BJ (cell line): ENCODE measurements around the gene DGKE. TPM values are rescaled to one million over a fixed set of nuclear protein-coding genes. Genes with fewer than 3 reads are reported as not detected.

ENCODE experiments used
- CTCF ChIA-PET: fragments of 350-600 bp; formaldehyde crosslinking; extraction: SDS; loops from one replicate; lab custom pipeline; 2021; ENCODE audit warnings: antibody characterized with exemption, inconsistent platforms; lab: Yijun Ruan, JAX
- POLR2A ChIA-PET: fragments of 300-600 bp; sonication (Branson Sonifier 250); formaldehyde crosslinking; extraction: SDS; loops from one replicate; lab custom pipeline; 2021; ENCODE audit warnings: antibody characterized with exemption; lab: Charles Lee
- DNase-seq: peaks from one replicate; pipeline ENCODE4 v3.0.0-alpha.2; 2011; ENCODE audit warnings: low read depth
- H3K27me3 ChIP-seq: 2 replicates; pipeline ENCODE4 v1.6.0; 2011; ENCODE audit warnings: low read length; ENCODE audit not compliant: control insufficient read depth, insufficient read depth
- H3K36me3 ChIP-seq: 2 replicates; pipeline ENCODE4 v1.5.1; 2011; ENCODE audit warnings: low read length; ENCODE audit not compliant: control insufficient read depth, insufficient read depth
- H3K4me3 ChIP-seq: 2 replicates; pipeline ENCODE4 v1.5.1; 2011; ENCODE audit warnings: low read depth, mild to moderate bottlenecking, control low read depth, low read length
- CTCF ChIP-seq: IDR thresholded peaks from 2 replicates; pipeline ENCODE4 v1.5.1; 2011; ENCODE audit warnings: low read depth, mild to moderate bottlenecking, control low read depth, inconsistent platforms, low read length, moderate library complexity; ENCODE audit not compliant: insufficient read depth
- polyA plus RNA-seq: library from polyadenylated mRNA; depleted of rRNA; stranded (reverse); fragments of >200 nt; gene quantifications from 2 replicates; pipeline ENCODE4 v1.2.3, GENCODE V29; 2011

DGKE gene
- polyA plus RNA-seq, 1 experiment = 1.9 TPM

GRCh38 chr17:56849131-56849530 is 15.2 kb downstream of the DGKE start:
- Histone ChIP-seq H3K36me3 (peaks cover 5% of the 10 kb centered on the region; the same call in 1 of the 2 replicates), H3K4me3 (no peak overlapping the region), H3K27me3 (no peaks in the 10 kb centered on the region)
- DNase-seq = no peak
- no peak for TF ChIP-seq CTCF
- POLR2A ChIA-PET = no interaction called here
- CTCF ChIA-PET = no interaction called here

- Histone ChIP-seq H3K36me3 (peaks cover 5% of the 10 kb centered on the region; the same call in 1 of the 2 replicates), H3K4me3 (no peak overlapping the region), H3K27me3 (no peaks in the 10 kb centered on the region)
- CTCF ChIA-PET = interaction anchor here (0.6 to 2.3 kb wide), 3 partner anchors 8 to 159 kb away, joined by 3 to 7 read pairs (median 5); no protein-coding TSS in a partner anchor
- POLR2A ChIA-PET = no interaction called here
- DNase-seq = no peak
- no peak for TF ChIP-seq CTCF
Measured at GRCh38 chr17:56850591-56850990, 16.6 kb downstream of the DGKE start.

- ChIA-PET POLR2A (no interaction called here), CTCF (interaction anchor here (0.6 to 2.3 kb wide), 5 partner anchors 9 to 259 kb away, joined by 3 to 7 read pairs (median 4); no protein-coding TSS in a partner anchor)
Measured at GRCh38 chr17:56851008-56851407, 17.1 kb downstream of the DGKE start.

GRCh38 chr17:56861899-56862298 is 27.9 kb downstream of the DGKE start:
- no peak for DNase-seq
- Histone ChIP-seq H3K36me3 (no peaks in the 10 kb centered on the region), H3K4me3 (no peak overlapping the region), H3K27me3 (no peaks in the 10 kb centered on the region)
- TF ChIP-seq CTCF = no peak
- CTCF ChIA-PET = interaction anchor here (1.9 kb wide), 1 partner anchor 42 kb away, joined by 4 read pairs; no protein-coding TSS in a partner anchor
- POLR2A ChIA-PET = no interaction called here

More at GRCh38 chr17:56851008-56851407, 17.1 kb downstream of the DGKE start:
- DNase-seq = no peak
- Histone ChIP-seq H3K27me3 (no peaks in the 10 kb centered on the region), H3K36me3 (peaks cover 5% of the 10 kb centered on the region; the same call in 1 of the 2 replicates), H3K4me3 (no peak overlapping the region)
- no peak for TF ChIP-seq CTCF

- H3K36me3 ChIP-seq = no peaks in the 10 kb centered on the region
- no peak overlapping the region for H3K4me3 ChIP-seq
- H3K27me3 ChIP-seq = no peaks in the 10 kb centered on the region
- no peak for TF ChIP-seq CTCF
- ChIA-PET CTCF (interaction anchor here (0.7 kb wide), 1 partner anchor 35 kb away, joined by 3 read pairs; no protein-coding TSS in a partner anchor), POLR2A (no interaction called here)
- no peak for DNase-seq
Measured at GRCh38 chr17:56863974-56864373, 30.0 kb downstream of the DGKE start.
